PFSK-1 (cell line): ENCODE data around the gene KCNC3.

Source experiments
- FOXP2 ChIP-seq: optimal IDR thresholded peaks from 2 replicates; pipeline ENCODE3; 2011; ENCODE audit warnings: borderline replicate concordance, control low read depth, inconsistent platforms; ENCODE audit not compliant: insufficient read depth; ENCODE audit errors: extremely low read length, extremely low read depth
- POLR2AphosphoS5 ChIP-seq: IDR thresholded peaks from 2 replicates; pipeline ENCODE4 v1.6.1; 2012; ENCODE audit warnings: low read depth, mild to moderate bottlenecking, control low read depth, low read length, moderate library complexity
- SIN3A ChIP-seq: IDR thresholded peaks from 2 replicates; pipeline ENCODE4 v1.6.1; 2012; ENCODE audit warnings: mild to moderate bottlenecking, low read length, moderate library complexity, borderline replicate concordance; ENCODE audit not compliant: insufficient read depth
- TAF1 ChIP-seq: IDR thresholded peaks from 2 replicates; pipeline ENCODE4 v1.6.1; 2012; ENCODE audit warnings: low read length, control low read depth, borderline replicate concordance; ENCODE audit not compliant: insufficient read depth
- TF ChIP-seq, protein P1 (sequence below), 2 experiments: IDR thresholded peaks; 2 replicates each; pipeline versions ENCODE4 v1.6.1 to v1.8.0; 2011 to 2012; ENCODE audit warnings: low read depth in 2 of 2, low read length in 2 of 2, control low read depth in 1 of 2, inconsistent platforms in 1 of 2, mild to moderate bottlenecking in 1 of 2, moderate library complexity in 1 of 2; ENCODE audit not compliant: insufficient read depth in 1 of 2

KCNC3 gene

DNA sequence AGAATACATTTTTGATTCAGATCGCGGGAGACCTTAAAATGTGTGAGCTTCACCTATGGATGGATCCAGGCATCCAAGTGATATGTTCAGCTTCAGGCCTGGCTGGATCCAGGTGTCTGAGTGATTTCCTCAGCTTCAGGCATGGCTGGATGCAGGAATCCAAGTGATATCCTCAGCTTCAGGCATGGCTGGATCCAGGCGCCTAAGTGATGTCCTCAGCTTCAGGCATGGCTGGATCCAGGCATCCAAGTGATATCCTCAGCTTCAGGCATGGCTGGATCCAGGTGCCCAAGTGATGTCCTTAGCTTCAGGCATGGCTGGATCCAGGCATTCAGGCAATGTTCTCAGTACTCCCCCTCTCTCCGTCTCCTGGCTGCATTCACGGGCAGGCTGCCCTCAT, 60.7 kb downstream of the KCNC3 start:
- no peak for TF ChIP-seq SIN3A

DNA sequence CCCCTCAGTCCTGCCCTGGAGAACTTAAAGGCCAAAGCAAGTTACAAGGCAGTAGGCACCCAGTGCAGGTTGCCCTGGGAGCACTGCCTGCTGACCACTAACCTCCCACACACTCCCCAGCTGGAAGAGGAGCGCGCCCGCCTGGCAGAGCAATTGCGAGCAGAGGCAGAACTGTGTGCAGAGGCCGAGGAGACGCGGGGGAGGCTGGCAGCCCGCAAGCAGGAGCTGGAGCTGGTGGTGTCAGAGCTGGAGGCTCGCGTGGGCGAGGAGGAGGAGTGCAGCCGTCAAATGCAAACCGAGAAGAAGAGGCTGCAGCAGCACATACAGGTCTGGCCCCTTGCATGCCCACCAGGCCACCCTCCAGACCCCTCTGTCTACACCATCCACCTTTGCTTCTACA, 61.1 kb downstream of the KCNC3 start:
- no peak for TF ChIP-seq SIN3A
- no peak for TF ChIP-seq TAF1
- no peak for TF ChIP-seq POLR2AphosphoS5
- no peak for TF ChIP-seq FOXP2

DNA sequence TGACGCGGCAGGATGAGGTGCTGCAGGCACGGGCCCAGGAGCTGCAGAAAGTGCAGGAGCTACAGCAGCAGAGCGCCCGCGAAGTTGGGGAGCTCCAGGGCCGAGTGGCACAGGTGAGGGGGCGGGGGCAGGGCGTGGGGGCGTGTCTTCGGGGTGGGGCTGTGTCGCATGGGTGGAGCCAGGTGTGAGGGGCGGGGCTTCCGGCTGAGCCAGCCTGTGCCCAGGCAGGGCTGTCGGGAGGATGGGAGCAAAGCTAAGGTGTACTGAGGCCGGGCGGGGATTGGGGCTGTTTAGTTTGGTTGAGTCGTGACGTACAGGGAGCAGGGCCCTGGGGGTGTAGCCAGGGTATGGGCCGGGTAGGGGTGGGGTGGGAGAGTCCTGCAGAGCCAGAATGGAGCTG, 62.3 kb downstream of the KCNC3 start:
- TF ChIP-seq TAF1 (no peak), POLR2AphosphoS5 (no peak), SIN3A (no peak), FOXP2 (no peak)
- TF ChIP-seq, protein P1, sequence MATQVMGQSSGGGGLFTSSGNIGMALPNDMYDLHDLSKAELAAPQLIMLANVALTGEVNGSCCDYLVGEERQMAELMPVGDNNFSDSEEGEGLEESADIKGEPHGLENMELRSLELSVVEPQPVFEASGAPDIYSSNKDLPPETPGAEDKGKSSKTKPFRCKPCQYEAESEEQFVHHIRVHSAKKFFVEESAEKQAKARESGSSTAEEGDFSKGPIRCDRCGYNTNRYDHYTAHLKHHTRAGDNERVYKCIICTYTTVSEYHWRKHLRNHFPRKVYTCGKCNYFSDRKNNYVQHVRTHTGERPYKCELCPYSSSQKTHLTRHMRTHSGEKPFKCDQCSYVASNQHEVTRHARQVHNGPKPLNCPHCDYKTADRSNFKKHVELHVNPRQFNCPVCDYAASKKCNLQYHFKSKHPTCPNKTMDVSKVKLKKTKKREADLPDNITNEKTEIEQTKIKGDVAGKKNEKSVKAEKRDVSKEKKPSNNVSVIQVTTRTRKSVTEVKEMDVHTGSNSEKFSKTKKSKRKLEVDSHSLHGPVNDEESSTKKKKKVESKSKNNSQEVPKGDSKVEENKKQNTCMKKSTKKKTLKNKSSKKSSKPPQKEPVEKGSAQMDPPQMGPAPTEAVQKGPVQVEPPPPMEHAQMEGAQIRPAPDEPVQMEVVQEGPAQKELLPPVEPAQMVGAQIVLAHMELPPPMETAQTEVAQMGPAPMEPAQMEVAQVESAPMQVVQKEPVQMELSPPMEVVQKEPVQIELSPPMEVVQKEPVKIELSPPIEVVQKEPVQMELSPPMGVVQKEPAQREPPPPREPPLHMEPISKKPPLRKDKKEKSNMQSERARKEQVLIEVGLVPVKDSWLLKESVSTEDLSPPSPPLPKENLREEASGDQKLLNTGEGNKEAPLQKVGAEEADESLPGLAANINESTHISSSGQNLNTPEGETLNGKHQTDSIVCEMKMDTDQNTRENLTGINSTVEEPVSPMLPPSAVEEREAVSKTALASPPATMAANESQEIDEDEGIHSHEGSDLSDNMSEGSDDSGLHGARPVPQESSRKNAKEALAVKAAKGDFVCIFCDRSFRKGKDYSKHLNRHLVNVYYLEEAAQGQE (IDR thresholded peaks at IDR 0.05; ENCODE audit: insufficient read depth in 1 of 2, low read depth in 2 of 2, low read length in 2 of 2) = no peak

DNA sequence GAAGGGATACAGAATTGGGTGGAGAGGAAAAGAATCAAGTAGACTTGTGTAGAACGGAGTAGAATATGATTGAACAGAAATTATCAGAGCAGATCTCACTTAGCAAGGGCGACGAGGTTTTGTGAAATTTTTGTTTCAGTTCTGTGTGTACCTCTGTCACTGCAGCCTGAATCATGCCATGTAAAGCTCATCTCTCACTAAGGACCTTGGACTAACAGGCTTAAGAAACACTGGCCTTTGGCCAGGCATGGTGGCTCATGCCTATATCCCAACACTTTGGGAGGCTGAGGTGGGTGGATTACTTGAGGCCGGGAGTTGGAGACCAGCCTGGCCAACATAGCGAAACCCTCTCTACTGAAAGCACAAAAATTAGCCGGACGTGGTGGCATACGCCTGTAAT, 63.1 kb downstream of the KCNC3 start:
- TF ChIP-seq TAF1 = no peak
- TF ChIP-seq FOXP2 = no peak
- no peak for TF ChIP-seq SIN3A
- TF ChIP-seq POLR2AphosphoS5 = no peak
- TF ChIP-seq, protein P1 (IDR thresholded peaks at IDR 0.05; ENCODE audit: insufficient read depth in 1 of 2, low read depth in 2 of 2, low read length in 2 of 2) = no peak

DNA sequence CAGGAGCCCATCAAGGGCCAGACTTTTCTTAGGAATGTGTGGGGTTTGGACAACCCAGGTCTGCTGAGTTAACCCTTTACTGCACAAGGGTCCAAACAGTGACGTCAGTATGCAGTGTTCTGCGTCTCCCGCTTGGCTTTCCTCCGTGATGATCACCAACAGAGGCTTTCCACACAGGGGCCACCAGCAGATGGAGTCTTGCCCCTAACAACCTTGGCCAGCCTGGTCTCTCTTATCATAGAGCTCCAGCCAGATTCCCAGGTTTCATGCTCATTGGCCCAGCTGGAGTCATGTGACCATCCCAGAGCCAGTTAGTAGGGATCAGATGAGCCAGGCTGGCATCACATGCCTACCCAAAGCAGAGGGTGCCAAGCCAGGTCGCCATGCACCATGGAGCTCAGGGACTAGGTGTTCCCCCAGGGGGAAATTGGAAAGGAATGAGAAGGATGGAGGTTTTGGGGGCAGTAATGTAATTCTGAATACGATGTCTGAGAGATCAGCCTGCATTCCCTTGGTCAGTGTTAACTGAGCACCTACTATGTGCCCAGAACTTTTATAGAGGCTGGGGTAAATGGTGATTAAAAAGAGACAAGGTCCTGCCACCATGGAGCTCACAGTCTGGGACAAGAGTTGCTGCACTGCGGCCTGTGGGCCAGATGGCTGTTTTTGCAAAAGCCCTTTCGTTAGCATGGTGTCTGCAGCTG, 64.5 kb downstream of the KCNC3 start:
- TF ChIP-seq TAF1 (no peak), POLR2AphosphoS5 (no peak), FOXP2 (no peak), SIN3A (no peak)
- TF ChIP-seq, protein P1 (IDR thresholded peaks at IDR 0.05; ENCODE audit: insufficient read depth in 1 of 2, low read depth in 2 of 2, low read length in 2 of 2) = no peak

DNA sequence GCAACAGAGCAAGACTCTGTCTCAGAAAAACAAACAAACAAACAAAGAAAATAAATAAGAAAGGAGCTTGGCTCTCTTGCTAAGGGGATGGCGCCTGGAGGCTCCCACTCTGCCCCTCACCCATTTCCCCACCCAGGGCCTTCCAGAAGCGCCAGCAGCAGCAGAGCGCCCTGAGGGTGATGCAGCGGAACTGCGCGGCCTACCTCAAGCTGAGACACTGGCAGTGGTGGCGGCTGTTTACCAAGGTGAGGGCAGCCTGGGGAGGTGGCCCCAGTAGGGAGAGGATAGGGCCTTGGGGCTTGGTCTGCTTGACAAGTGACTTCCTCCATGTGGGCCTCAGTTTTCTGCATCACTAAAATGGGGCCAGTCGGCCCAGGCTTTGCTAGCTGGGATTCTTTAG, 66.0 kb downstream of the KCNC3 start:
- TF ChIP-seq, protein P1 (IDR thresholded peaks at IDR 0.05; ENCODE audit: insufficient read depth in 1 of 2, low read depth in 2 of 2, low read length in 2 of 2) = no peak
- no peak for TF ChIP-seq TAF1
- no peak for TF ChIP-seq FOXP2
- TF ChIP-seq POLR2AphosphoS5 = no peak
- no peak for TF ChIP-seq SIN3A
